BJ (cell line): Measurements from ENCODE around the gene TMEM108. TPM values are rescaled to one million over a fixed set of nuclear protein-coding genes. Genes with fewer than 3 reads are reported as not detected.

Experiments used
- CTCF ChIA-PET: fragments of 350-600 bp; formaldehyde crosslinking; extraction: SDS; loops from one replicate; lab custom pipeline; 2021; ENCODE audit warnings: antibody characterized with exemption, inconsistent platforms; lab: Yijun Ruan, JAX
- POLR2A ChIA-PET: fragments of 300-600 bp; sonication (Branson Sonifier 250); formaldehyde crosslinking; extraction: SDS; loops from one replicate; lab custom pipeline; 2021; ENCODE audit warnings: antibody characterized with exemption; lab: Charles Lee
- DNase-seq: peaks from one replicate; pipeline ENCODE4 v3.0.0-alpha.2; 2011; ENCODE audit warnings: low read depth
- H3K27me3 ChIP-seq: 2 replicates; pipeline ENCODE4 v1.6.0; 2011; ENCODE audit warnings: low read length; ENCODE audit not compliant: control insufficient read depth, insufficient read depth
- H3K36me3 ChIP-seq: 2 replicates; pipeline ENCODE4 v1.5.1; 2011; ENCODE audit warnings: low read length; ENCODE audit not compliant: control insufficient read depth, insufficient read depth
- H3K4me3 ChIP-seq: 2 replicates; pipeline ENCODE4 v1.5.1; 2011; ENCODE audit warnings: low read depth, mild to moderate bottlenecking, control low read depth, low read length
- polyA plus RNA-seq: library from polyadenylated mRNA; depleted of rRNA; stranded (reverse); fragments of >200 nt; gene quantifications from 2 replicates; pipeline ENCODE4 v1.2.3, GENCODE V29; 2011
- TF ChIP-seq, protein P1 (sequence below): IDR thresholded peaks from 2 replicates; pipeline ENCODE4 v1.5.1; 2011; ENCODE audit warnings: low read depth, mild to moderate bottlenecking, control low read depth, inconsistent platforms, low read length, moderate library complexity; ENCODE audit not compliant: insufficient read depth

TMEM108 gene
- polyA plus RNA-seq, 1 experiment = not detected

DNA sequence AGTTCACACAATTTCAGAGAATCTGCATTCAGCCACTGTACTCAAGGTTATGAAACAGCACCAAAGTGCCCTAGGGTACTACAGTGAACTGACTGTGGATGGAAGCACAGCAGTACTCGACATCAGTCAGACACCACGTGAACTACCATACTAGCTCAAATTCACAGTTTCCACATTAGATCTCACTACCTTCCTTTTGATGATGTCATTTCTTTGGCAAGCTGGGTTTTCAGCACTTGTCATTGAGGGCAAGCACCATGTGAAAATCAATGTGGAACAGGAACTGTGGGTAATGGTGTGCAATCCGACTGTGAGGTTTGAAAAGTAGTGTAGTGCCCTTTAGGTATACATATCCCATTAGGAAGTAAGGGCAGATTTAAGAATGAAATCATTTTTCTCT is 251.1 kb downstream of the TMEM108 start:
- CTCF ChIA-PET = no interaction called here
- TF ChIP-seq, protein P1, sequence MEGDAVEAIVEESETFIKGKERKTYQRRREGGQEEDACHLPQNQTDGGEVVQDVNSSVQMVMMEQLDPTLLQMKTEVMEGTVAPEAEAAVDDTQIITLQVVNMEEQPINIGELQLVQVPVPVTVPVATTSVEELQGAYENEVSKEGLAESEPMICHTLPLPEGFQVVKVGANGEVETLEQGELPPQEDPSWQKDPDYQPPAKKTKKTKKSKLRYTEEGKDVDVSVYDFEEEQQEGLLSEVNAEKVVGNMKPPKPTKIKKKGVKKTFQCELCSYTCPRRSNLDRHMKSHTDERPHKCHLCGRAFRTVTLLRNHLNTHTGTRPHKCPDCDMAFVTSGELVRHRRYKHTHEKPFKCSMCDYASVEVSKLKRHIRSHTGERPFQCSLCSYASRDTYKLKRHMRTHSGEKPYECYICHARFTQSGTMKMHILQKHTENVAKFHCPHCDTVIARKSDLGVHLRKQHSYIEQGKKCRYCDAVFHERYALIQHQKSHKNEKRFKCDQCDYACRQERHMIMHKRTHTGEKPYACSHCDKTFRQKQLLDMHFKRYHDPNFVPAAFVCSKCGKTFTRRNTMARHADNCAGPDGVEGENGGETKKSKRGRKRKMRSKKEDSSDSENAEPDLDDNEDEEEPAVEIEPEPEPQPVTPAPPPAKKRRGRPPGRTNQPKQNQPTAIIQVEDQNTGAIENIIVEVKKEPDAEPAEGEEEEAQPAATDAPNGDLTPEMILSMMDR = no peak
- no peaks in the 10 kb centered on the region for H3K36me3 ChIP-seq
- POLR2A ChIA-PET = no interaction called here
- H3K4me3 ChIP-seq = no peak overlapping the region
- no peak for DNase-seq
- no peaks in the 10 kb centered on the region for H3K27me3 ChIP-seq

DNA sequence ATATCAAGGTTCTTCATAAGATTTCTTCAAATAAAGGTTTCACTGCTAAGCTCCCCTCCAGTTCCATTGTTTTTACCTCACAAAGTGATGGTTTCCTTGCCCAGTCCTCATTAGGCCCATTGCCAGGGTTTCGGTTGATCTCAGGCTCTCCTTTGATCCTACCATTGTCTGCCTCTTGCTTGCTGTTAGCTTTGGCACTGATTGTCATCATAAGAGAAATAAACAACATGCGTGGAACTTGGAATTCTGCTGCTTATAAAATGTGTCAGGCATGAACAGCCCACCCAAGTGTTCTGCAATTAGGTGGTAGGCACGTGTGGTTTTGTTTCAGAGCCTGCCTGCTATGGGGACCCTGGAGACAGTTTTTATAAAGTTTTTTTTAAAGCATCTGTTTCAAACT is 254.1 kb downstream of the TMEM108 start:
- Histone ChIP-seq H3K4me3 (no peak overlapping the region), H3K27me3 (no peaks in the 10 kb centered on the region), H3K36me3 (no peaks in the 10 kb centered on the region)
- TF ChIP-seq, protein P1 = no peak
- POLR2A ChIA-PET = no interaction called here
- no peak for DNase-seq
- CTCF ChIA-PET = interaction anchor here (0.8 kb wide), 1 partner anchor 8 kb away, joined by 3 read pairs; no protein-coding TSS in a partner anchor

DNA sequence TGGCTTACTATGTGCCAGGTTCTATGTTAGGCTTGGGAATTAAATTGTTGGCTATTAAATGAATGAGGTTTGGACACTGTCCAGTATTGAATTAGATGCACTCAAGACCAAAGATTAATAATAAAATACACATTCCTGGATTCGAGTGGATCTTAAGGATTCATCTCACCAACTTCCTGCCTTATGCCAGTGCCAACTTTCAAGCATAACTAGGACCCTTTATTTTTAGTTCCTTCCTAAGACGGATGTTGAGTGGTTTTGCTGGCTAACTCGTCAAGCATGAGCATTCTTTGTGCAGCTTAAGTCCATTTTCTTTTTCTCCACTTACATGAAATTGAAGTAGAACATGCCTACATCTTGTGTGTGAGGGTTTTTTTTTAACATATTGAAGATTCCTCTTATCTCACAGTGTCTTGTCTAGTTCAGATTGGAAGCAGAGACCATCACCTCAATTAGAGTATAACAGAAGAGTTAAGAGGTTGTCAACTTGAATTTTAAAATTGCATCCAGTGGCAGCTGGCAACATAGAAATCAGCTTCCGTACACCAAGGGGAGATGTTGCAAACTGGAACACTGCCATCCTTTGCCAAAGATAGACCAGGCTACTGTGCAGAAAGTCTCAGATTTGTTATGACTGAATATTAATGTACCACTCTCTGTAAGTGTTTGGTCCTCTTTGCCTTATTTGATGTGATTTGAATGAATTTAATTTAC is 255.4 kb downstream of the TMEM108 start:
- Histone ChIP-seq H3K4me3 (no peak overlapping the region), H3K36me3 (no peaks in the 10 kb centered on the region), H3K27me3 (no peaks in the 10 kb centered on the region)
- TF ChIP-seq, protein P1 = no peak
- POLR2A ChIA-PET = no interaction called here
- no peak for DNase-seq
- CTCF ChIA-PET = no interaction called here

DNA sequence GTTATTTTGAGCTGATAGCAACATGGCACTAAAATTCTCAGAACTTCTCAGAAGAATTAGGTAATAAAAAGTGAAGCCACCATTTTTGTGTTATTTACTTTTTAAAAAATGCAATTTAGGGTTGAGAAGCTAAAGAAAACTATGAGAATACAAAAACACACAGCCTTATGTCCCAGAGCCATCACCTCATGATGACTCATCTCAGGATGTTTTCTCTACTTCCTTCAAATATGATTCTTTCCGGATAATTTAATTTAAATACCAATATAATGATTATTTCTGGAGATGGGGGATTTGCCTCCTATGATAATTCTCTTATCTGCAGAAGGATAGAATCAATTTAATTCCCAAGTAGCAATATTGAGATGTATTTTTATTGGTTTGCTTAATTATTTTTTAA is 256.1 kb downstream of the TMEM108 start:
- Histone ChIP-seq H3K4me3 (no peak overlapping the region), H3K36me3 (no peaks in the 10 kb centered on the region), H3K27me3 (no peaks in the 10 kb centered on the region)
- DNase-seq = no peak
- TF ChIP-seq, protein P1 = no peak
- CTCF ChIA-PET = interaction anchor here (1.2 kb wide), 1 partner anchor 114 kb away, joined by 3 read pairs; no protein-coding TSS in a partner anchor
- POLR2A ChIA-PET = no interaction called here

DNA sequence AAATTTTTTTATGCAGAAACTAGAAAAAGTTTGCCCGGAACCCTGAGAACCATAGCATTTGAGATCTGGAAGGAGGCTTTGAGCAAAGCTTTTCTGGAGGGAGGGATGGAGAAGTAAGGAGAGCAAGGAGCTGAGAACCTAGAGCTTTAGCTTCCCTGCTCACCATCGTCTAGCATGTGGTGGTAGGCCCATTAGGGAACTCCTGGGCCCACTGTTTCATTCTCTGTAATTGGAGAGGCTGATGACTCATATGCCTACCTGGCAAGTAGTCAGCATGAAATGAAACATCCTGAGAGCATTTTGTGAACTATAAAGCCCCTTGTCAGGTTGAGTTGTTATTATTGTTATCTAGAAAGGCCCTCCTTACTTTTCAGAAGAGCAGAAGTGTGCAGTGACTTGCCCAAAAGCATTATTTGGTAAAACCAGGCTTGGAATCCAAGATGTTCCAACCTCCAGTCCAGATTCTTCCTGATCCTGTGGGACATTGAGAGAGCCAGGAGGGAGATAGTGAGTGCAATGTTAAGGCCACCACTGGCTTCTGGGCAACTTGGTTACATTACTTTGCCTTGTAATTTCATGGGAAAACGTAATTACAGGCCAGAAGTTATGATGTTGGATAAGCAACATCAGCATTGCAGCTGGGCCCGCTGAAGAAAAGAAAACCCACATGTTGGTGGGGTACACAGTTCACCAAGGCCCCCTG is 257.2 kb downstream of the TMEM108 start:
- Histone ChIP-seq H3K4me3 (no peak overlapping the region), H3K27me3 (no peaks in the 10 kb centered on the region), H3K36me3 (no peaks in the 10 kb centered on the region)
- CTCF ChIA-PET = interaction anchor here (1.0 to 1.2 kb wide), 2 partner anchors 8 to 113 kb away, joined by 3 read pairs; no protein-coding TSS in a partner anchor
- POLR2A ChIA-PET = no interaction called here
- no peak for DNase-seq
- TF ChIP-seq, protein P1 = no peak
